Islet of Langerhans (tissue), 1 donor: Measurements from ENCODE around the gene IFI30.
"Not testable (repeated sequence)": the region's sequence is repeated elsewhere in the genome, so short reads cannot be mapped to it uniquely, and the experiment has no call there.

ENCODE experiments used
- FAIRE-seq: peaks from one replicate; lab custom pipeline; 2011; peaks lifted over from hg19 to GRCh38; lab: Jason Lieb, UNC

IFI30 gene

DNA sequence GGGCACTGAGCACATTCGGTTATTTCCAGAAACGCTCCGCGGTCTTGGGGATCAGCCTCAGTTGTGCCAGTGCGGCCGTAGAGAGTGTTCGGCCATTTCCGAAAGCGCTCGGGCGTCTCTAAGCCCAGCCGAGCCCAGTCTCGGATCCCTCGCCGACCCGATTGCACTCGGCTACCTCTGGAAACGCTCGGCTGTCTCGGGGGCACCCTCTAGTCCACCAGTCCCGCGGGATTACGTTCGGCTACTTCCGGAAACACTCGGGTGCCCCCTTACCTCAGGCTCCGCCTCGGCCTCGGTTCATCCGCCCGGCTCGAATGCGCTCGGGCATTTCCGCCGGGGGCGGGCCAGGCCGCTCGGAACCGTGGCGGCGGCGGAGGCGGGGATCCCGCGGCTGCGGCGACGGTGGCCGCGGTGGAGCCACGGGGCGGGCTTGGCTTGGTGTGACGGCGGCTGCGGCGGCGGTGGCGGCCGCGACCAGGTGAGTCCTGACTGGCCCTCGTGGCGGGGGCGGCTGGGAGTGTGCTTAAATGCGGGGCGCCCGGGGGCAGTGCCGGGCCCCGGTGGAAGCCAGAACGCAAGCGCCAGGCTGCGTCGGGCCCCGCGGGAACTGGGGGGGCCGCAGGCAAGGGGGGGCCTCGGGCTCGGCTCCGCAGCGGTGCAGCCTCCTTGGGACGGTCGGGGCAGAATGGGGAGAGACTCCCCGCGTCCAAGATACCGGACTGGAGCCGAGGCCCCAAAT is 20.6 kb upstream of the IFI30 start, which contains the start of gene PIK3R2:
PIK3R2 (plus strand) TSS at position 347 of the 739 bp plus-strand sequence. CDS start 2,717 bp downstream, outside the sequence.
- peak; percentile 27 for FAIRE-seq

DNA sequence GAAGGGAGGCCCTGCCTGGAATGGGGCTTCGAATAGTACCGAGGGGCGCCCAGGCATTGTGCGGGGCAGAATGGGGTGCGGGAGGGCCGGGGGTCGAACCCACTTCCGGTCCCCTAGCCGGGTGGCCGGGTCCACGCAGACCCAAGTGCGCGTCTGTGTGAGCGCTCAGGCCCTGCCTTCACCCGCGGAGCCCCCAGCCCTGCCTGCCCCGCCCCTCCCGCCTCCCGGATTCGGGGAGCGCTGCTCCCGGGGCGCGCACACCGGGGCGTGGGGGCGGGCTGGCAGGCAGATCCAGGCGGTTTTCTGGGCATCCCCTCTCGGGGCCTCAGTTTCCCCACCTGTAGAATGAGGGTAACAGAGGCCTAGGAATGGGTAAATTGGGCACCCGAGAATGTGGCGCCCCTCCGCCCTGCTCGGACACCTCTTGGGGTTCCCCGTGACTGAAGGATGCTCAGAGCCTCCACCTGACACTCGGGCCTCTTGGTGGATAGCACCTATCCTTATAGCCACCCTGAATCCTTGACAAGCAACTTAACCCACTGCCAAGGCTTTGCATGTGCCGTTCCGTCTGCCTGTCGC is 20.0 kb upstream of the IFI30 start:
- FAIRE-seq = no peak

DNA sequence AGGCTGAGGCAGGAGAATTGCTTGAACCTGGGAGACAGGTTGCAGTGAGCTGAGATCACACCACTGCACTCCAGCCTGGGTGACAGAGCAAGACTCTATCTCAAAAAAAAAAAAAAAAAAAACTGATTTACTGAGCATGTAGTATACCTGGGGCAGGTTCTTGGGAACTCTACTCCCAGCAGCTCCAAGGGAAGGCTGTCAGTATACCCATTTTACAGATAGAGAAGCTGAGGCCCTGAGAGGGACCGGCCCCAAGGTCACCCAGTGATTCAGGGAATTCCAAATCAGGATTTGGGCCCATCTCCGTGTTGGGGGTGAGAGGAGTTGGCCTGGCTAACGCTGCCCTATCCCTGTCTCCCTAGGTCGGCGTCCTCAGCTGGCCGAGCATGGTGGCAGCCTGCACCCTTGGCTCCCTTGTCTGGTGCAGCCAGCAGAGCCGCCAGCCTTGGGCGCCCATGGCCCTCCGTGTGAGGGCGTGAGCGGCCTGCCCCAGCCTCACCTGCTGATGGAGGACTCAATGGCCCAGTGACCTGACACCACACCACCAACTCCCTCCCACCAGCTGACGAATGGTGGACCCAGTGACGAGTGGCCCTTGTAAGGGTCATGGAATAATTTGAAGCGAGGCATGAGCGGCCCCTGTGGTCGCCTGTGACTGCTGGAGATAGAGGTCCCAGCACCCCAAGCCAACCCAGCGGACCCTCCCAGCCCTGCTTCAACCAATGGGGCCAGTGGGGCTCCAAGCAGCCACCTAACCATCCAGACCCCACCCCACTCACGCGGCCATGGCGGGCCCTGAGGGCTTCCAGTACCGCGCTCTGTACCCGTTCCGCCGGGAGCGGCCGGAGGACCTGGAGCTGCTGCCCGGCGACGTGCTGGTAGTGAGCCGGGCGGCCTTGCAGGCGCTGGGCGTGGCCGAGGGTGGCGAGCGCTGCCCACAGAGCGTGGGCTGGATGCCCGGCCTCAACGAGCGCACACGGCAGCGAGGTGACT is 18.2 kb upstream of the IFI30 start:
- no peak for FAIRE-seq

DNA sequence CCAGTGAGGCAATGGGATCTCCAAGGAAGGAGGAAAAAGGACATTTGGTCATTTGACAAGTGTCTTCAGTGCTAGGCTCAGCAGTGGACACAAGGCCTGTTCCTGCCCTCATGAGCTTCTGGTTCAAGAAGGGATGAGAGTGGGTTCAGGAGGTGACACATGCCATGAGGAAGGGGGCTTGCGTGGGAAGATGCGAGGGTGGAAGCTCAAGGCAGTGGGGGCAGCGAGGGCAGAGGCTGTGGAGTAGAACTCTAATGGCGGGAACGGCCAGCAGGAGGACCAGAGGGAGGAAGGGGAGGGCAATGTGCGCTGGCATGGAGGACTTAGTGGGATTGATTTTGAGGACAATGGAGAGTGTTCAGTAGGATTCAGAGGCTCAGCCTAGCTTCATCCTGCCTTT is 17.3 kb upstream of the IFI30 start:
- no peak for FAIRE-seq

DNA sequence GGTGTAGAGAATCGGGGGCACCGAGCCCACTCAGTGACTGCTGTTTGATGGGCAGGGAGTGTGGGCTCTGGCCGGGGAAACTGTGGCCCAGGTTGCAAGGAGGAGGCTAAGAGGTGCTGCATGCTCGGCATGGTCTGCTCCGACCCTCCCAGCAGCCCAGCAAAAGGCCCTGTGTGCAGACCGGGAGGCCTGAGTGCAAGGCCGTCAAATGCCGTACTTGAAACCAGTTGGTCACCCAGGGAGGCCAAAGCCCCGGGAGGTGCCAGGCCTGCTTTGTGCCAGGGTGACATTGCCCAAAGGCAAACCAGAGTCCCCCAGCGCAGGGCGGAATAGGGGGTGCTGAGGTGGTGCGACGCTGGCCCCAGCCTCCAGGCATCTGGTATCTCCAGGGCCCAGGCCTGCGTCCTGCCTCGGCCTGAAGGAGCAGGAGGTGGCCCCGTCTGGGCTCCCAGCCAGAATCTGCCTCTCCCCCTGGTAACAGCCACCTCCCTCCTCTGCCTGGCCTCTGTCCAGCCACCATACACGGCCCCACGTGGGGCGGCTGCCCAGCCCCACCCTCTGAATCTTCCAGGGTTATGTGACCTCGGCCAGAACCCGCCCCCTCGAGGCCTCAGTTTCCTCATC is 16.7 kb upstream of the IFI30 start:
- no peak for FAIRE-seq

DNA sequence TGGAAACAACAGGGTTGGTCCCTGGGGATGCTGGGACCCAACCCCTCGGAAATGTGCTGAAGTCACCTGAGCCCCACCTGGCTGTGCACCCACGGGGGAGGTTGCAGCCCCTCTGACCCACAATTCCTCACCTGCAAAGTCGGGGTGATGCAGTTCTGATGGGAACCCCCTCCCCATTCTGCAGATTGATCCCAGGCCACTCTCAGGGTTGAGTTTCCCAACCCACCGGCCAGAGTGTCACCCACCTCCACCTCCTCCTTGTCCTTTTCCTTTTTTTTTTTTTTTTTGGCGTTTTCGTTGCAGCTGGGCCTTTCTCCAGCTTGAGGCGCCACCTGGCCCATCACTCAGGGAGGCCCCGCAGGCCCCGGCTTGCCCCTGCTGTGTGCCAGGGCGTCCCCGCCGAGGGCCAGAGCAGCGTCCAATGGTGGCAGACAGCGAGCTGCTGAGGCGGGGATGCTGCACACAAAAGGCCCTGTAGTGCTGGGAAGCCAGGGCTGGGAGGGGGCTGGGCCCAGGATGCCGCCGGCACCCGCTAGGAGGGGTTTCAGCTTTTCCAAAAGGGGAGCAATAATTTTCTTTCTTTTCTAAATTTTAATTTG is 16.0 kb upstream of the IFI30 start:
- FAIRE-seq = no peak

DNA sequence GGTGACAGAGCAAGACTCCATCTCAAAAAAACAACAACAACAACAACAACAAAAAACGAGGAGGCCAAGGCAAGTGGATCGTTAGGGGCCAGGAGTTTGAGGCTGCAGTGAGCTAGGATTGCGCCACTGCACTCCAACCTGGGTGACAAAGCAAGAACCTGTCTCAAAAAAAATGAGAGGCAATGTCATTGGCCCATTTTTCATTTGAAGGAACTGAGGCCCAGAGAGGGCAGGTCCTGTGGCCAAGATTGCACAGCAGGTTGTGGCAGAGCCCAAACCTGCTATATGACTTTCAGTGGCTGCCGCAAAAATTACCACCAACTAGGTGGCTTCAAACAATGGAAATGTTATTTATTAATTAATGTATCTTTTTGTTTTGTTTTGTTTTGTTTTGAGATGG is 15.1 kb upstream of the IFI30 start:
- no peak for FAIRE-seq

DNA sequence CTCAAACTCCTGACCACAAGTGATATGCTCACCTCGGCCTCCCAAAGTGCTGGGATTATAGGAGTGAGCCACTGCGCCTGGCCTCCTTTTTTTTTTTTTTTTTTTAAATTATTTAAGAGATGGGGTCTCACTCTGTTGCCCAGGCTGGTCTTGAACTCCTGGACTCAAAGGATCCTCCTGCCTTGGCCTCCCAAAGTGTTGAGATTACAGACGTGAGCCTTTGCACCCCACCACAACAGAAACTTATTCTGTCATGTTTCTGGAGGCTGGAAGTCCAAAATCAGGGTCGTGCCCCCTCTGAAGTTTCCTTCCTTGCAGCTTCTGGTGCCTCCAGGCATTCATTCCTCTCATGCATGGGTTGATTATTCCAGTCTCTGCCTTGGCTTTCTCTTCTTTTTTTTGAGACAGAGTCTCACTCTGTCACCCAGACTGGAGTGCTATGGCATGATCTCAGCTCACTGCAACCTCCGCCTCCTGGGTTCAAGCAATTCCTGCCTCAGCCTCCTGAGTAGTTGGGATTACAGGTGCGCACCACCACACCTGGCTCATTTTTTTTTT is 14.5 kb upstream of the IFI30 start:
- not testable (repeated sequence) for FAIRE-seq

DNA sequence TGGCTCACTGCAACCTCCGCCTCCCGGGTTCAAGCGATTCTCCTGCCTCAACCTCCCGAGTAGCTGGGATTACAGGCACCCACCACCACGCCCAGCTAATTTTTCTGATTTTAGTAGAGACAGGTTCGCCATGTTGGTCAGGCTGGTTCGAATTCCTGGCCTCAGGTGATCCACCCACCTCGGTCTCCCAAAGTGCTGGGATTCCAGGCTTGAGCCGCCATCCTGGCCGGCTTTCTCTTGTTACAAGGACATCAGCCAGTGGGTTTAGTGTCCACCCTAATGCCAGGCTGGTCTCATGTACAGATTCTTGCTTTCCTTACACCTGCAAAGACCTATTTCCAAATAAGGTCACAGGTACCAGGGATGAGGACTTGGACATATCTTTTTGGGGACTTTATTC is 13.8 kb upstream of the IFI30 start:
- FAIRE-seq = no peak

DNA sequence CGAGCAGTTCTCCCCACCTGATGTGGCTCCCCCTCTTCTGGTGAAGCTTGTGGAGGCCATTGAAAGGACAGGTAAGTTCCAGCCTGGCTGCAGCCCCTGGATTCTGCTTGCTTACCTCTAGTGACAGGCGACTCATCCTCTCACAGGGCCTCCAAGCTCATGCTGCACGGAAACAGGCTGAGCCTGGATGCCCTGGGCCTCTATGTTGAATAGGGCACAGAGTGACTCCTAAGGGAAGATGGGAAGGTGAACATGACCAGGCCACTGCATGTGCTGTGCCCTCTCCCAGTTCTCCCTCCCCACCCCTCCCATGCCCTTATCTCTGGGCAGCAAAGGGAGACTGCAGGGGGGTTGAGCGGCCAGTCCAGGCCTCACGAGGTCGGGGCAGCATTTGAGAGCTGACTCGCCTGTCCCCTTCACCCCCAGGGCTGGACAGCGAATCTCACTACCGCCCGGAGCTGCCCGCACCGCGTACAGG is 13.1 kb upstream of the IFI30 start:
- FAIRE-seq = no peak

DNA sequence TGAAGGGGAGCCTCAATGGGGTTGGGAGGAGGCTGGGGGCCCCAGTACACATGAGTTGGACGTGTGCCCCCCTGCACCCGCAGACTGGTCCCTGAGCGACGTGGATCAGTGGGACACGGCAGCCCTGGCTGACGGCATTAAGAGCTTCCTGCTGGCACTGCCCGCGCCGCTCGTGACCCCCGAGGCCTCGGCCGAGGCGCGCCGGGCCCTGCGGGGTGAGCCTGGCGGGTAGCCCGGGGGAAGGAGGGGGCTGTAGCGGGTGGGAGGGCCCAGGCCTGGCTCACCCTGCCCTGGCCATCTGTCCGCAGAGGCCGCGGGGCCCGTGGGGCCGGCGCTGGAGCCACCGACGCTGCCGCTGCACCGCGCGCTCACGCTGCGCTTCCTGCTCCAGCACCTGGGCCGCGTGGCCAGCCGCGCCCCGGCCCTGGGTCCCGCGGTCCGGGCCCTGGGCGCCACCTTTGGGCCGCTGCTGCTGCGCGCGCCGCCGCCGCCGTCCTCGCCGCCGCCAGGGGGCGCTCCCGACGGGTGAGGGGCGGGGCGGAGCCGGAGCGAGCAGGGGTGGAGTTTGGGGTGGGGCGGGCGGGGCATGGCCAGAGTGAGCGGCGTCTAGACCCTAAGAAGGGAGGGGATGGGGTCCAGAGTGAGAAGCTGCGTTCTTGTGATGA is 12.5 kb upstream of the IFI30 start:
- FAIRE-seq = no peak

DNA sequence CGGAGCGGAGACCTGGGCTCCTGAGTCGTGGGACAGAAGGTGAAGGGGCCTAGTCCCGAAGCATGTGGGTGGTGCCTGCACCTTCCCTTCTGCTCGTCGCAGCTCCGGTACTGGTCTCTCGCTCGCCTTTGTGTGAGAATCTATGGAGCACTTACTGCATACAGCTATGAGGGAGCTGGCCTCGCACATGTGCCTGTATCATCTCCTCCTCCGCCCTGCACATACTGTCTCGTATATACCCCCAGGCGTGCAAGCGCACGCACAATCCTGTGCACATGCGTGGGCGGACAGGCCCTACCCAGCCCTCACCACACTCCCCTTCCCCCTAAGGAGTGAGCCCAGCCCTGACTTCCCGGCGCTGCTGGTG is 12.0 kb upstream of the IFI30 start:
- no peak for FAIRE-seq

DNA sequence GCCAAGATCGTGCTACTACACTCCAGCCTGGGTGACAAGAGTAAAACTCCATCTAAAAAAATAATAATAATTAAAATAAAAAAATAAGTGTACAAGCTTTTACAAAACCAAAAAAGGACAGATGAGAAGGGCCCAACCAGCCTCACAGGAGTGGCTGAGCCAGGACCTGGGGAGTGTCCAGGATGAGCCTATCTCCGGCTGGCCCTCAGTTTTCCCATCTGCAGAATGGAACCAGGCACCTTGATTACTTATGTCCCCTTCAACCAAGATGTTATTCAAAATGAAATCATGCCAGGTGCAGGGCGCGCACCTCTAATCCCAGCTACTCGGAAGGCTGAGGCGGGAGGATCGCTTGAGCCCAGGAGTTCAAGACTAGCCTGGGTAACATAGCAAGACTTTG is 9.5 kb upstream of the IFI30 start:
- no peak for FAIRE-seq

DNA sequence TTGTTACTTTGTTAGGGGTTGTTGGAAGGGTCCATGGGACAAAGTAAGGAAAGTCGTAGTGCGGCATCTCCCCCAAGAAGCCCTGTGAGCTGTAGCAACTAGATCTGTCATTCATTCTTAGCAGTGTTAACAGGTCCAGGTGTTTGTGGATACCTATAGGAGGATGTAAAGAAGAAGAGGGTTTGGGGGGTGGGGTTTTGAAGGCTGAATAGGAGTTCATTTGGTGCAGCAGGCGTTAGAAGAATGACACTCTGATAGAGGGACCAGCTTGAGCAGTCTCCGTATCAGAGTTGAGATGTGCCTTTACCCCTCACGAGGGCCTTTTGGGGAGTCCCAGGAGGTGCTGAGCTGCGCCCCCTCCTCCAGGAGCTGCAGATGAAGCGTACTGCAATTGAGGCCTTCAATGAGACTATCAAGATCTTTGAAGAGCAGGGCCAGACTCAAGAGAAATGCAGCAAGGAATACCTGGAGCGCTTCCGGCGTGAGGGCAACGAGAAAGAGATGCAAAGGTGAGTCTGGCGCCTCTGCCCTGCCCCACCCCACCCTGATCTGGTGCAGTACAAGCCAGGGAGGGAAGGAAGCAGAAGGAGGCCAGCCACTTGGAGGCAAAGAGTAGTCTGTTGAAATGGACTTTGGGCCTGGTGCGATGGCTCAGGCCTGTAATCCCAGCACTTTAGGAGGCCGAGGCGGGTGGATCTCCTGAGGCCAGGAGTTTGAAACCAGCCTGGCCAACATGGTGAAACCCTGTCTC is 7.6 kb upstream of the IFI30 start:
- FAIRE-seq = no peak

DNA sequence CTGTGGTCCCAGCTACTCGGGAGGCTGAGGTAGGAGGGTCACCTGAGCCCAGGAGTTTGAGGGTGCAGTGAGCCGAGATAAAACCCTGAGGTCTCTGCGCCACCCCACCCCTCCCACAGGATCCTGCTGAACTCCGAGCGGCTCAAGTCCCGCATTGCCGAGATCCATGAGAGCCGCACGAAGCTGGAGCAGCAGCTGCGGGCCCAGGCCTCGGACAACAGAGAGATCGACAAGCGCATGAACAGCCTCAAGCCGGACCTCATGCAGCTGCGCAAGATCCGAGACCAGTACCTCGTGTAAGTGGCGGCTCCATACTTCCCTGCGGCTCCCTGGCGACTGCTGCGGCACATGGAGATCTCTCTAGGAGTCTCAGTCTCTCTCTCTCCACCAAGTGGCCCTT is 6.6 kb upstream of the IFI30 start:
- no peak for FAIRE-seq

DNA sequence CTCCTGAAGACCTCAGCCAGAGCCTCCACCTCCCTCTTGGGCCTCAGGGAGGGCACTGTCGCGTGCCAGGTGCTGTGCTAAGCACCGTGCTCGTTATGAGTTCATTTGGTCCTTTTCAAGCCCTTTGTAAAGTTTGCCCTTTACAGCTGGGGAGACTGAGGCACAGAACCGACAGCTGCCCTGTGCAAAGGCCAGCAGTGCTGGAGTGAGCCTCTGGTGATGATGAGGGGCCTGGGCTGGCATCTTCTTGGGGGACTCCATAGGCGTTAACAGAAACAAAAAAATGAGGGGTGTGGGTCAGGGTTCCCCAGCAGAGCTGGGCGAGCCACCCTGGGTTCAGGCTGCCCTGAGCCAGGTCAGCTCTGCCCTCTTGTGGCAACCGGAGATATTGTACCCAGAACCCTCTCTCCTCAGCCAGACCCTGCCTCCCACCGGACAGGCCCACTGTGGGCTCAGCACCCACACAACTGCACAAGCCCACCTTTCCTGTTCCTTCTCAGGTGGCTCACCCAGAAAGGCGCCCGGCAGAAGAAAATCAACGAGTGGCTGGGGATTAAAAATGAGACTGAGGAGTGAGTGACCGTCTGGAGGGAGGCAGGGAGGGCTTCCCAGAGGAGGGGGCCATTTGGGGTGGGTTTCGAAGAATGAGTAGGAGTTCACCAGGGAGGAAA is 5.5 kb upstream of the IFI30 start:
- no peak for FAIRE-seq

DNA sequence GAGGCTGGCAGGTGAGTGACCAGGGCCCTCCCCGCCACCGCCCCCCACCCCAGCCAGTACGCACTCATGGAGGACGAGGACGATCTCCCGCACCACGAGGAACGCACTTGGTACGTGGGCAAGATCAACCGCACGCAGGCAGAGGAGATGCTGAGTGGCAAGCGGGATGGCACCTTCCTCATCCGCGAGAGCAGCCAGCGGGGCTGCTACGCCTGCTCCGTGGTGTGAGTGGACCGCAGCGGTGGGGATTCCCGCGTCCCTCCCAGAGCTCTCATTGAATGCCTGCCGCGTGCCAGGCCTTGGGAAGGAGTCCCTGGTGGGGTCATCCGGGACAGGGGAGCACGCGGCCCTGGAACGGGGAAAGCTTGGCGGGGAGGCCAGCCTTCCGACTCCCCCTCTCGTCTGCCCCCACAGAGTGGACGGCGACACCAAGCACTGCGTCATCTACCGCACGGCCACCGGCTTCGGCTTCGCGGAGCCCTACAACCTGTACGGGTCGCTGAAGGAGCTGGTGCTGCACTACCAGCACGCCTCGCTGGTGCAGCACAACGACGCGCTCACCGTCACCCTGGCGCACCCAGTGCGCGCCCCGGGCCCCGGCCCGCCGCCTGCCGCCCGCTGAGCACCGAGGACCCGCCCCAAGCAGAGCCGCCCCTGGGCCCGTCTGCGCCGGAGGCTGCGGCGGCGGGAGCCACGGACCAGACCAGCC is 4.8 kb upstream of the IFI30 start:
- no peak for FAIRE-seq

DNA sequence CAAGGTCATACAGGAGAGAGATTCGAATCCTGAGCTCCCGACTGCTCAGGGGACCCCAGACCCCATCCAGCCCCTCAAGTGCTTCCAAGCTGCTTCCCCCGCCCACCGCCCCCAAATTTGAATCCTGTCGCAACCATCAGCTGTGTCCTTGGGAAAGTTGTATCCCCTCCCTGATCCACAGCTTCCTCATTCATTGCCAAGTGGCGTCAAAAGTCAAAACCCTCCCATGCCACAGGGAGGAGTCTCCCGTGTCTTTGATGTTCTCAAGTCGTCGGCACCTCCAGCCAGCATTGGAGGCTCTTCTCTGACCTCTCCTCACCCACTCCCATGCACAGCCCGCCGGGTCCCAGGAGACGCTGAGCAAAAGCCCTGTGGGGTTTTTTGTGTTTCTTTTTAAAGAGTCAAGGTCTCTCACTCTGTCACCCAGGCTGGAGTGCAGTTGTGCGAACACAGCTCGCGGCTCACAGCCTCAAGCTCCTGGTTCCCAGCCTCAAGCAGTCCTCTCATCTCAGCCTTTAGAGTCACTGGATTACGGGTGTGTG is 2.8 kb upstream of the IFI30 start:
- FAIRE-seq = no peak
